CD4-positive, alpha-beta T cell treated with Interferon alpha-2 for 1 hour (primary cell): ENCODE data around the gene GTPBP1.

Experiments used
- DNase-seq, 2 donors: peaks; one replicate each; pipeline ENCODE4 v3.0.0-alpha.2; 2020 to 2022

The GTPBP1 gene

GRCh38 chr22:38704654-38705234 is 1.0 kb upstream of the GTPBP1 start:
- no peak for DNase-seq

DNA sequence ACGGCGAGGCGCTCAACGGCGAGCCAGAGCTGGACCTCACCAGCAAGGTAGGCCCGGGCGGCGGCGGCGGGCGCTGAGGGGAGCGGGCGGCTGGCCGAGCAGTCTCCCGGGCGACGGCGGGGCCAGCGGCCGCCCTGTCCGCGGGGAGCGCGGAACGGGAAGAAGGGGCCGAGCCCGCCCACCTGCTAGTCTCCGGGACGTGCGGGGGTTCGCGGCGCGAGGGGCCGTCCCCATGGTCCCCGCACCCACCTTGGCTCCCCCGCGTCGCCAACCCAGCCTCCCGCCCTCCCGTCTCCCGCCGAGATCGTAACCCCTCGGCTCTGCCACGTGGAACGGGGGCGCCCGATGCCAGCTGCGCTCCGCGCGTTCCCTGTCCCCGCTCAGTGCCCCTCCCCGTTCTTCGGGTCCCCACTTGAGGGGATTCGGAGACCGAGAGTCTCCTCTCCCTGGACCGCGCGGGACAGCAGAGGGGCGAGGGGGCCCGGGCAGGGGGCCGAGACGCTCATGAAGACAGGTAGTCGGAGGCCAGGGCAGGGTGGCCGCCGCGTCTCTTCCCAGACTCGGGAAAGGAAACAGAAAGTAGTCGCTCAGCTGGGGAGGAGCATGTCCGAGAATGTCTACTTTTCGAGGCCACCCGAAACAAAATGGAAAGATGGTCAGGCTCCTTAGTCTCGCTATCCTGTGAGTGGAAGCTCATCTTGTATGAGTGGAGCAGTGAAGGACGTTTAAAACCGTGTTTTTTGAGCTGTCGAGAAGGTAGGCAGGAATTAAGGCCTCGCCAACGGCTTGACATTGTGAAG is 557 bp downstream of the GTPBP1 start:
- DNase-seq: peak; percentile 41 to 64

DNA sequence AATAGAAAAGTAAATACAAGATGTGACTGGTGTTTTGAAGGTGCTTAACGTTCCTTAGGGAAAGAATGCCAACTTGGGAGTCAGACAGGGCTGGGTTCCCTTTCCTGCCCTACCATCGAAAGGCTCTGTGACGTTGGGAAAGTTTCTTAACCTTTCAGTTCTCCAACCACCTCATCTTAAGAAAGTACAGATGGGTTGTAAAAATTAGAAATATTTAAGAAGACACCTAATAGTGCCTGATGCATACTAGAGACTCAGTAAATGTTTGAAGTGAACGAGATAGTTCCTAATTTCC is 1.1 kb downstream of the GTPBP1 start:
- no peak for DNase-seq

DNA sequence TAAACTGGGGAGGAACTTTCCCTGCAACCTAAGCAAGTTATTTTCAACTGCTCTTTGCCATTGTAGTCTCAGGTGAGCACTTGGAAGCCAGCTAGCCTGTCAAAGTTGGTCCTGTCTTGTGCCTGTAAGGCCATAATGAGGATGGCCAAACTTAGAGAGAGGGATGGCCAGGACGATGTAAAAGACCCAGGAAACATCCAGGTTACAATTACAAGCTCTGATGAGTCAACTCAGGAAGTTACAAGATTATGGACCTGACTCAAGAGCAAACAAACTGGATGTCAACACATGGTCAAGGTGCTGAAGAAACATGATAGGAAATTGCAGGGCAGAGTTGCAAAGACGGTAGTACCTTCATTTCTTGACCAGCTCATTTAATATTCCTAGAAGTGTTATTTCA is 1.6 kb downstream of the GTPBP1 start:
- no peak for DNase-seq

GRCh38 chr22:38707984-38708383 is 2.2 kb downstream of the GTPBP1 start:
- no peak for DNase-seq

DNA sequence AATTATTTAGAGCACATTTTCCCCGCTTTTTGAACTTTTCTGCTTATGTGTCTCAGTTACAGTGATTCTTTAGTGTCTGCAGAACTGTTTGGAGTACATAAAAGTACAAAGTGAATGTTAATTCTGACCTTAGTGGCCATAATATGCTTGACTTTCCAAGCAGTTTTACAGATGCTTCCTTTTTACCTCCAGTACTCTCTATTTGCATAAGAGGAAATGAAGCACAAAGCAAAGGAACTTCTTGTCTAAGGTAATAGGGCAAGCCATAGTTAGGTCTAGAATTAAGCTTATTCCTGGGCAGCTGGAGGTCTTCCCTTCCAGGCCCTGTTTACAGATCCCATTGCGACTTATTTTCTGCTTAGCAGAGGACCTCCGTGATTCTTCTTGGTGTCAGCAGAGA is 3.6 kb downstream of the GTPBP1 start:
- no peak for DNase-seq

DNA sequence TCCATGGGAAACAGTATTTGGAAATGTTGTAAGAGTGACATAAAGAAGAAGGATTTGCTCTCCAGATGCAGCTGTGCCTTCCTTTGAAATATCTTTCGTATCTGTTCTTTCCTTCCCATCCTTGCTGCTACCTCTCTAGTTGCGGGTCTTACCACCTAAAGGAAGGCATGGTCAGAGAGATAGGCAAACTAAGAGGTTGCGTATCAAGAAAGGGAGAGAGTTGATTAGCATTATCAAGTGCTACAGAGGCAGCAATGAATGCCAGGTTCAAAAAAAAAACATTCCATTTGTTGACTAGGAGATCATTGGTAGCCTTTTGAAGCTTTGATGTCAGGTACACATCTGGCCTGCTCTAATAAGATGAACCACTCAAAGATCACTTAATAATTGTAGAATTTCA is 4.6 kb downstream of the GTPBP1 start:
- DNase-seq: no peak

- no peak for DNase-seq
Measured at GRCh38 chr22:38710866-38711265, 5.1 kb downstream of the GTPBP1 start.

GRCh38 chr22:38712486-38713207 is 6.9 kb downstream of the GTPBP1 start:
- DNase-seq: no peak

DNA sequence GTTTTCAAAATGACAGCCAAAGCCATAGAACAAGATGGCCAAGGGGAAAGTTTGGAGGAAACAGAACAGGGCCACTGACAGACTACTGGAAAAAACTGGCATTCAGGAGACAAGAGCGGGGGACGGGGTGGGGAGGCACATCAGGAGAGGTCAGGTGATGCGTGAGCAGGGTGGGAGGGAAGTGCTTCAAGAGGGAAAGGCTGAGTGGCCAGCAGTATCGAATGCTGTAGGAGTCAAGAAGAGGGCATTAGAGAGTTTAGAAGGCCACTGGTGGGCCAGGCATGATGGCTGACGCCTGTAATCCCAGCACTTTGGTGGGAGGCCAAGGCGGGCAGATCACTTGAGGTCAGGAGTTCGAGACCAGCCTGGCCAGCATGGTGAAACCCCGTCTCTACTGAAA is 8.2 kb downstream of the GTPBP1 start:
- DNase-seq: no peak

- no peak for DNase-seq
Measured at GRCh38 chr22:38715176-38715764, 9.5 kb downstream of the GTPBP1 start.

DNA sequence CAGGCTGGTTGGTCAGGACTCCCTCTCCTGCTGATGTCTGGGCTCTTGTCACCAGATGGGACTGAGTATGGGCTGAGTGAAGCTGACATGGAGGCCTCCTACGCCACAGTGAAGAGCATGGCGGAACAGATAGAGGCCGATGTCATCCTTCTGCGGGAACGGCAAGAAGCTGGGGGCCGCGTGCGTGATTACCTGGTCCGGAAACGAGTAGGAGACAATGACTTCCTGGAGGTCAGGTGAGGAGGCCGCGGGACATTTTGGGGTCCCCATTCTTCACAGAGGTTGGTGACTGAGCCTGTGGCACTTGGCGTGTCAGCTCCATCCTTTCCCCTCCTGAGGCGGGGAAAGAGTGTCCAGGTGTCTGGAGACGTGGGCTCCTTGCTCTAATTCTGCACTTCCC is 10.1 kb downstream of the GTPBP1 start:
- DNase-seq: no peak

DNA sequence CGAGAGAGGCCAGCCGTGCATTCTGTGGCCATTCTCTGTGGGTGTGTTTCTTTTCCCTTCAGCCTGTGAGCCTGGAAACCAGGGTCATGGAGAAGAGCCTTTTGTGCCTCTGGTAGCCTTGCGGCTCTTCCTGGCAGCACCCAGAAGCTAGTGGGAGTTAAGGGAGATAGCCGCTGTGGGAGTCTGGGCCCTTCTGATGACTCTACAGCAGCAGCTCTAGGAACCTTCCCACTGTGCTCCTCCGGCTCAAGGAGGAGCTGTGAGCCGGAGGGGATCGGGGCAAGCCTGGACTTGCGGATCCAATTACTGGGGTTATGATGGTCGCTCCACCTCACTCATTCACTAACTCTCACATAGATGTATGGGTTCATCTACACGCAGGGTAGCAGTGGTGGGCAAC is 10.5 kb downstream of the GTPBP1 start:
- no peak for DNase-seq

- DNase-seq: no peak
Measured at GRCh38 chr22:38716826-38717225, 11.1 kb downstream of the GTPBP1 start.

- no peak for DNase-seq
Measured at GRCh38 chr22:38717244-38717643, 11.5 kb downstream of the GTPBP1 start.

DNA sequence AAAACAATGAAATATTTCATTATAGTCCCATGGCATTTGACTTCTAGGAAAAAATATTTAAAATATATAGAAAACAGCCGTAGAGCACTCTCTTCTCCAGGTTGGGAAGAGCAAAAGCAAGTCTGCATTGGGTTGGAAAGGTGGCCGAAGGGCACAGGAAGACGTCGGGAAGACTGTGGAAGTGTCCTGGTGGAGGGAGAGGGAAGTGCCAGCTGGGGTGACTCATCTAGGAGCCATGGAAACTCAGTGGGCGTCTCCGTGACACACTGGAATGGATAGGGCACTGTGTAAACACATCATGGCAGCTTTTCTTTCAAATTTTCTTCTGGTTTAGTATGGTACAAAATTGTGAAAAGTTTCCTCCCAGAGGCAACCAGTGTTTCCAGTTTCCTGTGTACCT is 12.7 kb downstream of the GTPBP1 start:
- DNase-seq: no peak

DNA sequence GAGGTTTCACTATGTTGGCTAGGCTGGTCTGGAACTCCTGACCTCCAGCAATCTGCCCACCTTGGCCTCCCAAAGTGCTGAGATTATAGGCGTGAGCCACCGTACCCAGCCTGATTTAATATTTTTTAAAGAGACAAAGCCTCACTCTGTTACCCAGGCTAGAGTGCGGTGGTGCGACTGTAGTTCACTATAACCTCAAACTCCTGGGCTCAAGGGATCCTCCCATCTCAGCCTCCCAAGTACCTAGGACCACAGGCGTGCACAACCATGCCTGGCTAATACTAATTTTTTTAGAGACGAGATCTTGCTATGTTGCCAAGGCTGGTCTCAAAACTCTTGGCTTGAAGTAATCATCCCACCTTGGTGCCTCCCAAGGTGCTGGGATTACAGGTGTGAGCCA is 13.5 kb downstream of the GTPBP1 start:
- DNase-seq: no peak

DNA sequence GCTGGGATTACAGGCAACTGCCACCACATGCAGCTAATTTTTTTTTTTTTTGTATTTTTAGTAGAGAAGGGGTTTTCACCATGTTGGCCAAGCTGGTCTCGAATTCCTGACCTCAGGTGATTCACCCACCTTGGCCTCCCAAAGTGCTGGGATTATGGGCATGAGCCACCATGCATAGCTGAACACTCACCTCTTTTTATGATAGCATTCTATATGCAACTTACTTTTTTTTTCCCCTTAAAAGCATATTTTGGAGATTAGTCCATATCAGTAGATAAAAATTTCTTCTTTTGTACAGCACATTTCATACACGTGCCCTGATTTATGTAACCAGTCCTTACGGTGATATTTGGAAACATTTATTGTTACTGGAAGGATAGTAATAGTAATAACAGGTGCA is 14.6 kb downstream of the GTPBP1 start:
- no peak for DNase-seq

- DNase-seq: no peak
Measured at GRCh38 chr22:38721551-38721950, 15.8 kb downstream of the GTPBP1 start.

DNA sequence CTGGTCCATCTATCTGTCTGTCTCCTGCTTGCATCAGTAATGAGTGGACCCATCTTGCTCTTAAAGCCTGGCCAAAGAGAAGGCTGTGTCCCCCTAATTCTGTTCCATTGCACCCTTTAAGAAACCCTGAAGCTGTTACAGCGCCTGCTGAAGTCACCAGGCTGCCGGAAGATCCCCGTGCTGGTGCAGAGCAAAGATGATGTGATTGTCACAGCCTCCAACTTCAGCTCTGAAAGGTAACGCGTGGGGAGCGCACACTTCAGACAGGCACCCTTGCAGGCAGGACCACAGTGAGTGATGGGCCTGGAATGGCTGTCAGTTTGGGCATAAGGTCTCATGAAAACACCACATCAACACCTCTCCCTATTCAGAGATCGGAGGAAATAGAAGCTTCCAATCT is 18.4 kb downstream of the GTPBP1 start:
- DNase-seq: no peak

DNA sequence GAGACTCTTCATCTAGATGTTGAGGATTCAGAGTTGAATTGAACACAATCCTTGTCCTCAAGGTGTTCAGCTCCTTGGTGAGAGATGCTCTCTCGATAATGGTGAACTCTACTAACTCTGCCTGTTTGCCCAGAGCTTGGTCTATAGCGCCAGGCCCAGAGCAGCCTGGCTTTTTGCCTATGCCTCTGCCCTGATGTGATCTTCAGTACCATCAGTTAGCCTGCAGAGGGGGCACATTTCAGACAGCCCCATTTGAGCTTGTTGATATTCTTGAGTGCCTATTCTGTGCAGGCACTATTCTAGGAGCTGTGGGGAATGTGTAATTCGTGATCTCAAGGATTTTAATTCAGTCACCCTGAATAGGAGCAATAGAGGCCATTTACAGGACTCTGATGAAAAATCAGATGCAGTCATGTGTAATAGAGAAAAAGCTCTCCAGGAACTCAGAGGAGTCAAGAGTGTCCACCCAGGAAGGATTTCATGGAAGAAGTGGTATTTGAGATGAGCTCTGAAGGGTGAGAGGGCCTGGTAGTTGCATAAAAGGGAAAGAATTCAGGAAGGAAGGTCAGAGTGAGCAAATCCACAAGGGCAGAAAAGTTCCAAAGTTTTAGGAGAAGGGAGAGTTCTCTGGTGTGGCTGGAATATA is 19.3 kb downstream of the GTPBP1 start:
- peak; percentile 43 to 67 for DNase-seq

GRCh38 chr22:38725900-38726655 is 20.3 kb downstream of the GTPBP1 start:
- no peak for DNase-seq

DNA sequence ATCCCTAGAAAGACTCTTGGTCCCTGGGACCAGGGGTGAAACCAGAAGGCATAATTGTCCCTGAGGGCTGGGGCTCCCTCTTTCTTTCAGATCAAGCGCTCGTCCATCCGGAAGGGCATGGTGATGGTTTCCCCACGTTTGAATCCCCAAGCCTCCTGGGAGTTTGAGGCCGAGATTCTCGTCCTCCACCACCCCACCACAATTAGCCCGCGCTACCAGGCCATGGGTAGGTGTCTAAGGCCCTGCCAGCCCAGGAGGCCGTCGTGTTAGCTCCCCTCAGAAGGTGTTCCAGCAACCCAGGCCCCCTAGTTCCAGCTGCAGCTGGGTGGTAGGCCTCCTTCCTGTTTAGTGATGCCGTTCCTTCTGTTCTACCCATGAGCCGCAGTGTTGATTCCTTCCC is 21.4 kb downstream of the GTPBP1 start:
- DNase-seq: no peak
